OCI-LY1 (cell line): ENCODE results near the gene BRICD5.

ENCODE experiments used
- EZH2 ChIP-seq: fragments of 200-600 bp; sonication (generic), shearing (Covaris generic); IDR thresholded peaks from 2 replicates; pipeline ENCODE4 v1.8.0; 2017; ENCODE audit warnings: borderline replicate concordance, mixed run types, mild to moderate bottlenecking, antibody characterized with exemption, low read length, moderate library complexity, mixed read lengths
- TF ChIP-seq, protein P1 (sequence below): fragments of 200-600 bp; sonication (generic), shearing (Covaris generic); IDR thresholded peaks from 2 replicates; pipeline ENCODE4 v1.5.1; 2017; ENCODE audit warnings: mild to moderate bottlenecking, antibody characterized with exemption, low read length, moderate library complexity, mixed read lengths

DNA sequence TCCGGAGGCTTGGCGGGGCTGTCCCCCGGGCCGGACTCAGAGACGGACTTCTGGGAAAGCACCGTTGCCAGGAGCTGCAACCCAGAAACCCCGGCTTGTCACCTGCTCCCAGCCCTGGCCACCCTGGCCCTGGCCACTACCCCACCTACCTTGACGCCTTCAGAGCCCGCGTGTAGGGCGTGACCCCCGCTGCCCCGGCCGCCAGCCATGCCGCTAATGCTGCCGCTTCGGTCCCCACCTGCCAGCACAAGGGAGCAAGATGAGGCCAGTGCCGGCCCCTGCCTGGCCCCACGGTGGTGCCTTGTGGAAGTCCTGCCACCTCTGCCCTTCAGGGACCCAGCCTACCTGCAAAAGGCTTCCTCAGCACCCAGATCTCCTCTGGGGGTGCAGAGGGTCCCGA, 25.7 kb downstream of the BRICD5 start:
- TF ChIP-seq, protein P1, sequence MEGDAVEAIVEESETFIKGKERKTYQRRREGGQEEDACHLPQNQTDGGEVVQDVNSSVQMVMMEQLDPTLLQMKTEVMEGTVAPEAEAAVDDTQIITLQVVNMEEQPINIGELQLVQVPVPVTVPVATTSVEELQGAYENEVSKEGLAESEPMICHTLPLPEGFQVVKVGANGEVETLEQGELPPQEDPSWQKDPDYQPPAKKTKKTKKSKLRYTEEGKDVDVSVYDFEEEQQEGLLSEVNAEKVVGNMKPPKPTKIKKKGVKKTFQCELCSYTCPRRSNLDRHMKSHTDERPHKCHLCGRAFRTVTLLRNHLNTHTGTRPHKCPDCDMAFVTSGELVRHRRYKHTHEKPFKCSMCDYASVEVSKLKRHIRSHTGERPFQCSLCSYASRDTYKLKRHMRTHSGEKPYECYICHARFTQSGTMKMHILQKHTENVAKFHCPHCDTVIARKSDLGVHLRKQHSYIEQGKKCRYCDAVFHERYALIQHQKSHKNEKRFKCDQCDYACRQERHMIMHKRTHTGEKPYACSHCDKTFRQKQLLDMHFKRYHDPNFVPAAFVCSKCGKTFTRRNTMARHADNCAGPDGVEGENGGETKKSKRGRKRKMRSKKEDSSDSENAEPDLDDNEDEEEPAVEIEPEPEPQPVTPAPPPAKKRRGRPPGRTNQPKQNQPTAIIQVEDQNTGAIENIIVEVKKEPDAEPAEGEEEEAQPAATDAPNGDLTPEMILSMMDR = no peak
- TF ChIP-seq EZH2 = no peak
